Gastrocnemius medialis (tissue), 4 donors: ENCODE measurements around the gene KDM2B.

Source experiments
- POLR2A ChIP-seq, 2 donors: fragments of 450-650 bp; IDR thresholded peaks; one replicate each; pipeline ENCODE4 v1.6.1; 2017; ENCODE audit warnings: antibody characterized with exemption in 2 of 2, mild to moderate bottlenecking in 2 of 2, moderate library complexity in 2 of 2
- TF ChIP-seq, protein P1 (sequence below), 5 experiments: fragments of 450-650 bp in 3 of 5; fragments of 200-600 bp in 2 of 5; sonication (generic) in 2 of 5; IDR thresholded peaks in 4 of 5; conservative IDR thresholded peaks in 1 of 5; 1 replicate in 4 of 5; 2 replicates in 1 of 5; pipeline ENCODE4 v1.5.1; 2016 to 2019; ENCODE audit warnings: antibody characterized with exemption in 5 of 5, mild to moderate bottlenecking in 3 of 5, moderate library complexity in 3 of 5

DNA sequence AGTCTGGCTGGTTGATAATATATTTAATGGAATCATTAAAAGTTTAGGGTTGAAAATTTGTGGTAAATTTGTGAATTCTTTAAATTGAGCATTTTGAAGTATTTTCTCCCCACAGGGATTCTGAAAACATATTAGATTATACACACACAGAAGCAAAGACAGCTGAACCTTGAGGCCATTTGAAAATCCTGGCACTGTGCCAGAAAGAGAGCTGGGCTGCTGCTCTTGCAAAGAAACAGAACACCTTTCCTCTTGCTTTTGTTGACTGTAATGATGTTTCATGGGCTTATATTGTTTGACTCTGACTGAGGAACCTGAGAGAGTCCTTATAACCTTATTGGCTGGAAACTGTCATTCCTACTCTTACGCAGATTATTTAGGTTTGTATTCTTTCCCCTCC, 176.1 kb downstream of the KDM2B start:
- TF ChIP-seq POLR2A (IDR thresholded peaks at IDR 0.05) = no peak
- TF ChIP-seq, protein P1, sequence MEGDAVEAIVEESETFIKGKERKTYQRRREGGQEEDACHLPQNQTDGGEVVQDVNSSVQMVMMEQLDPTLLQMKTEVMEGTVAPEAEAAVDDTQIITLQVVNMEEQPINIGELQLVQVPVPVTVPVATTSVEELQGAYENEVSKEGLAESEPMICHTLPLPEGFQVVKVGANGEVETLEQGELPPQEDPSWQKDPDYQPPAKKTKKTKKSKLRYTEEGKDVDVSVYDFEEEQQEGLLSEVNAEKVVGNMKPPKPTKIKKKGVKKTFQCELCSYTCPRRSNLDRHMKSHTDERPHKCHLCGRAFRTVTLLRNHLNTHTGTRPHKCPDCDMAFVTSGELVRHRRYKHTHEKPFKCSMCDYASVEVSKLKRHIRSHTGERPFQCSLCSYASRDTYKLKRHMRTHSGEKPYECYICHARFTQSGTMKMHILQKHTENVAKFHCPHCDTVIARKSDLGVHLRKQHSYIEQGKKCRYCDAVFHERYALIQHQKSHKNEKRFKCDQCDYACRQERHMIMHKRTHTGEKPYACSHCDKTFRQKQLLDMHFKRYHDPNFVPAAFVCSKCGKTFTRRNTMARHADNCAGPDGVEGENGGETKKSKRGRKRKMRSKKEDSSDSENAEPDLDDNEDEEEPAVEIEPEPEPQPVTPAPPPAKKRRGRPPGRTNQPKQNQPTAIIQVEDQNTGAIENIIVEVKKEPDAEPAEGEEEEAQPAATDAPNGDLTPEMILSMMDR (IDR thresholded peaks at IDR 0.05 in 4 of 5, conservative IDR thresholded peaks at IDR 0.05 in 1 of 5) = no peak
